HepG2 (cell line): Measurements from ENCODE around the gene DPH1. TPM values are rescaled to one million over a fixed set of nuclear protein-coding genes. Genes with fewer than 3 reads are reported as not detected.

ENCODE experiments used
- ATAC-seq: fragments of 200-7000 bp; cut with Tn5 transposase; 3 replicates; pipeline ENCODE4 v1.9.1; 2020; ENCODE audit warnings: mild to moderate bottlenecking, moderate library complexity
- BruUV-seq: library from RNA; stranded (reverse); fragments of 400-500 nt; replicated peaks from 2 replicates; lab custom pipeline; 2021; lab: Mats Ljungman, UMichigan
- CTCF ChIA-PET: fragments of 300-600 bp; formaldehyde crosslinking; extraction: SDS; loops from one replicate; lab custom pipeline; 2021; ENCODE audit warnings: low total read pairs, inconsistent platforms, low intra/inter-chr PET ratio; lab: Yijun Ruan, JAX
- POLR2A ChIA-PET: fragments of 350-600 bp; sonication (Branson Sonifier 250); formaldehyde crosslinking; loops from one replicate; lab custom pipeline; 2020; ENCODE audit warnings: antibody characterized with exemption, inconsistent platforms; lab: Yijun Ruan, JAX
- DNase-seq: peaks from one replicate; pipeline ENCODE4 v3.0.0-alpha.2; 2015; ENCODE audit warnings: low spot score
- FAIRE-seq: peaks from 3 replicates; lab custom pipeline; 2011; peaks lifted over from hg19 to GRCh38; lab: Jason Lieb, UNC
- H2AFZ ChIP-seq: one replicate; pipeline ENCODE4 v1.6.1; 2011; ENCODE audit warnings: low read length, inconsistent platforms
- H3K27ac ChIP-seq: fragments of 300-600 bp; 3 replicates; pipeline ENCODE4 v1.8.0; 2011; ENCODE audit warnings: mixed run types, mild to moderate bottlenecking, mixed read lengths, low read length, inconsistent platforms; ENCODE audit not compliant: insufficient read depth; ENCODE audit errors: extremely low read length
- H3K27me3 ChIP-seq, 2 experiments: fragments of 200-600 bp in 1 of 2; 2 replicates in 1 of 2; 3 replicates in 1 of 2; pipeline versions ENCODE4 v1.6.0 to v1.8.0; 2011; ENCODE audit warnings: low read length in 2 of 2, mild to moderate bottlenecking in 2 of 2, moderate library complexity in 2 of 2, inconsistent platforms in 1 of 2; ENCODE audit not compliant: insufficient read depth in 2 of 2, control insufficient read depth in 1 of 2
- H3K36me3 ChIP-seq, 2 experiments: fragments of 200-600 bp in 1 of 2; replicated peaks in 1 of 2; 2 replicates in 1 of 2; 3 replicates in 1 of 2; pipeline versions ENCODE4 v1.5.1 to v1.8.0; 2011; ENCODE audit warnings: low read length in 2 of 2, inconsistent platforms in 1 of 2; ENCODE audit not compliant: insufficient read depth in 2 of 2, control insufficient read depth in 1 of 2
- H3K4me1 ChIP-seq: 2 replicates; pipeline ENCODE4 v1.5.1; 2012; ENCODE audit warnings: low read length, inconsistent platforms; ENCODE audit not compliant: insufficient read depth
- H3K4me2 ChIP-seq: 2 replicates; pipeline ENCODE4 v1.6.0; 2011; ENCODE audit warnings: low read depth, low read length, inconsistent platforms
- H3K4me3 ChIP-seq, 3 experiments: fragments of 200-600 bp in 1 of 3; sonication (generic), shearing (Covaris generic) in 1 of 3; replicated peaks in 1 of 3; 2 replicates each; pipeline ENCODE4 v1.5.1; 2011 to 2016; ENCODE audit warnings: low read length in 3 of 3, inconsistent platforms in 2 of 3, low read depth in 2 of 3, mild to moderate bottlenecking in 2 of 3, control low read depth in 1 of 3, mixed read lengths in 1 of 3; ENCODE audit not compliant: insufficient read depth in 1 of 3
- H3K79me2 ChIP-seq: one replicate; pipeline ENCODE4 v1.6.1; 2011; ENCODE audit warnings: low read length, inconsistent platforms; ENCODE audit not compliant: insufficient read depth
- H3K9ac ChIP-seq: 2 replicates; pipeline ENCODE4 v1.6.0; 2011; ENCODE audit warnings: mild to moderate bottlenecking, low read depth, low read length, inconsistent platforms; ENCODE audit not compliant: insufficient read depth
- H3K9me3 ChIP-seq: 2 replicates; pipeline ENCODE4 v1.5.1; 2012; ENCODE audit warnings: mild to moderate bottlenecking, low read length
- H4K20me1 ChIP-seq: 2 replicates; pipeline ENCODE4 v1.6.0; 2011; ENCODE audit warnings: inconsistent platforms, mild to moderate bottlenecking, low read length, moderate library complexity; ENCODE audit not compliant: insufficient read depth
- ATF7 ChIP-seq, 2 experiments: fragments of 450-650 bp in 1 of 2; sonication (generic) in 1 of 2; formaldehyde crosslinking in 1 of 2; IDR thresholded peaks; 2 replicates each; pipeline versions ENCODE4 v1.4.0 to v1.6.1; 2016 to 2020; ENCODE audit warnings: antibody characterized with exemption in 1 of 2, mild to moderate bottlenecking in 1 of 2, missing genetic modification reagents in 1 of 2
- BRF2 ChIP-seq: sonication (generic); formaldehyde crosslinking; IDR thresholded peaks from 2 replicates; pipeline ENCODE4 v1.8.1; 2022; ENCODE audit warnings: mild to moderate bottlenecking, missing genetic modification reagents
- DMAP1 ChIP-seq: IDR thresholded peaks from 2 replicates; pipeline ENCODE4 v1.6.1; 2016
- FIP1L1 ChIP-seq: fragments of 200-400 bp; formaldehyde crosslinking; IDR thresholded peaks from 2 replicates; pipeline ENCODE4 v1.6.1; 2018; ENCODE audit warnings: low read depth, mild to moderate bottlenecking, low read length, moderate library complexity, borderline replicate concordance; ENCODE audit not compliant: insufficient read depth
- FOXP1 ChIP-seq, 2 experiments: fragments of 450-650 bp in 1 of 2; IDR thresholded peaks; 2 replicates each; pipeline ENCODE4 v1.6.1; 2017 to 2018; ENCODE audit warnings: antibody characterized with exemption in 1 of 2
- MLX ChIP-seq: IDR thresholded peaks from 2 replicates; pipeline ENCODE4 v1.6.1; 2016
- MYNN ChIP-seq: sonication (generic); formaldehyde crosslinking; IDR thresholded peaks from 2 replicates; pipeline ENCODE4 v1.4.0; 2020; ENCODE audit warnings: mild to moderate bottlenecking, low read depth, missing genetic modification reagents
- NFE2L1 ChIP-seq: sonication (generic); formaldehyde crosslinking; IDR thresholded peaks from 2 replicates; pipeline ENCODE4 v1.4.0; 2020; ENCODE audit warnings: missing genetic modification reagents, mild to moderate bottlenecking, borderline replicate concordance
- PAF1 ChIP-seq: IDR thresholded peaks from 2 replicates; pipeline ENCODE4 v1.6.1; 2016; ENCODE audit warnings: missing genetic modification reagents, missing compliant biosample characterization
- PATZ1 ChIP-seq: sonication (generic); formaldehyde crosslinking; IDR thresholded peaks from 2 replicates; pipeline ENCODE4 v1.4.0; 2020; ENCODE audit warnings: missing genetic modification reagents
- RFX3 ChIP-seq: IDR thresholded peaks from 2 replicates; pipeline ENCODE4 v1.6.1; 2016; ENCODE audit warnings: missing biosample characterization, missing genetic modification reagents
- SIN3B ChIP-seq: fragments of 150-350 bp; IDR thresholded peaks from 2 replicates; pipeline ENCODE4 v1.6.1; 2014; ENCODE audit warnings: low read length
- SMAD1 ChIP-seq: sonication (generic); formaldehyde crosslinking; IDR thresholded peaks from 2 replicates; pipeline ENCODE4 v1.4.0; 2020; ENCODE audit warnings: missing genetic modification reagents, low read depth, mild to moderate bottlenecking, borderline replicate concordance
- SNAPC5 ChIP-seq: sonication (generic); formaldehyde crosslinking; IDR thresholded peaks from 2 replicates; pipeline ENCODE4 v1.8.1; 2023; ENCODE audit warnings: mild to moderate bottlenecking, missing genetic modification reagents, borderline replicate concordance
- ZGPAT ChIP-seq: IDR thresholded peaks from 2 replicates; pipeline ENCODE4 v1.6.1; 2016; ENCODE audit warnings: mild to moderate bottlenecking
- ZNF235 ChIP-seq: sonication (generic); formaldehyde crosslinking; IDR thresholded peaks from 2 replicates; pipeline ENCODE4 v1.8.1; 2023; ENCODE audit warnings: mild to moderate bottlenecking, missing genetic modification reagents, borderline replicate concordance
- ZNF263 ChIP-seq: sonication (generic); formaldehyde crosslinking; IDR thresholded peaks from 2 replicates; pipeline ENCODE4 v1.4.0; 2020; ENCODE audit warnings: missing genetic modification reagents
- ZNF530 ChIP-seq: sonication (generic); formaldehyde crosslinking; IDR thresholded peaks from 2 replicates; pipeline ENCODE4 v1.5.0; 2020; ENCODE audit warnings: low read depth, mild to moderate bottlenecking, missing genetic modification reagents
- ZNF672 ChIP-seq: sonication (generic); formaldehyde crosslinking; IDR thresholded peaks from 2 replicates; pipeline ENCODE4 v1.8.1; 2022; ENCODE audit warnings: missing genetic modification reagents
- WGBS: methylation state at CpG from one replicate; pipeline ENCODE4 v1.1.6; 2017; ENCODE audit warnings: low lambda C conversion rate; 5-methylcytosine and 5-hydroxymethylcytosine counted together
- in situ Hi-C: cut with HindIII; loops from 2 replicates; pipeline ENCODE4 v1.10.0; 2017; ENCODE audit warnings: low pct_unique_long_range_greater_than_20kb; ENCODE audit not compliant: extremely low pct_ligation_motif_present
- intact Hi-C: fragments of 100-400 bp; cut with micrococcal nuclease; formaldehyde crosslinking; loops from one replicate; pipeline ENCODE4 v1.10.0; 2022; ENCODE audit not compliant: unreplicated experiment
- polyA plus RNA-seq, 8 experiments: library from polyadenylated mRNA; depleted of rRNA in 3 of 8; stranded (reverse) in 7 of 8; unstranded in 1 of 8; fragments of >200 nt; fragmentation: Illumina TruSeq in 4 of 8; extraction: Trizol in 4 of 8; gene quantifications; 2 replicates each; pipeline versions ENCODE4 v1.2.1 to v1.2.3, GENCODE V29; 2011 to 2016; ENCODE audit warnings: low read depth in 4 of 8, missing spikeins in 1 of 8, mixed read lengths in 1 of 8; ENCODE audit not compliant: insufficient read depth in 1 of 8
- total RNA-seq, 5 experiments: library from RNA; depleted of rRNA; stranded (reverse); fragments of >200 nt; fragmentation: Illumina TruSeq; extraction: Trizol; gene quantifications; 2 replicates each; pipeline ENCODE4 v1.2.3, GENCODE V29; 2016; ENCODE audit warnings: low read depth in 1 of 5

Gene DPH1
- total and polyA plus RNA-seq, 2 of the 13 experiments (the other 11 are each of a cell fraction or from before 2014, with no cell fraction given), result 25.3 to 42.8 TPM

GRCh38 chr17:2090804-2091534 lies 61.0 kb downstream of the DPH1 start (continued):
- TF ChIP-seq ATF7 (IDR thresholded peaks at IDR 0.05) (no peak), ATF7 (CRISPR knock-in tag; IDR thresholded peaks at IDR 0.05) (no peak), SIN3B (no peak), FOXP1 (IDR thresholded peaks at IDR 0.05) (no peak), FOXP1 (CRISPR knock-in tag; IDR thresholded peaks at IDR 0.05) (no peak), ZNF672 (CRISPR knock-in tag) (no peak), PAF1 (CRISPR knock-in tag) (no peak), SMAD1 (no peak)

GRCh38 chr17:2092253-2092652 lies 62.3 kb downstream of the DPH1 start:
- Histone ChIP-seq H2AFZ (no peak overlapping the region), H3K4me1 (peaks cover 47% of the 10 kb centered on the region), H3K4me2 (no peak overlapping the region), H3K9ac (no peak overlapping the region), H3K9me3 (no peaks in the 10 kb centered on the region), H3K36me3 (peaks cover 0 to 5% of the 10 kb centered on the region in 2 experiments; a peak in 2 of 5 replicates), H3K4me3 (no peak overlapping the region), H3K27me3 (no peaks in the 10 kb centered on the region), H4K20me1 (no peaks in the 10 kb centered on the region), H3K27ac (no peak overlapping the region), H3K79me2 (no peaks in the 10 kb centered on the region)
- in situ Hi-C loops (no loop called here), intact Hi-C loops (no loop called here)
- CTCF ChIA-PET, result no interaction called here
- no TSS peak for BruUV-seq
- POLR2A ChIA-PET, result no interaction called here
- 98% methylated on average over 2 of the region's 4 CpGs for WGBS
- DNase-seq (no peak), ATAC-seq (no peak), FAIRE-seq (no peak)
- TF ChIP-seq NFE2L1 (CRISPR knock-in tag), result no peak
- TF ChIP-seq PATZ1 (CRISPR knock-in tag), result no peak
- TF ChIP-seq RFX3 (CRISPR knock-in tag), result no peak
- no peak for TF ChIP-seq BRF2 (CRISPR knock-in tag)
- no peak for TF ChIP-seq DMAP1 (CRISPR knock-in tag)
- no peak for TF ChIP-seq MLX (CRISPR knock-in tag)
- TF ChIP-seq ZGPAT (CRISPR knock-in tag), result no peak
- TF ChIP-seq ZNF235, result no peak
- TF ChIP-seq FIP1L1, result no peak
- TF ChIP-seq ZNF263 (CRISPR knock-in tag), result no peak
- no peak for TF ChIP-seq ZNF530 (CRISPR knock-in tag)
- TF ChIP-seq MYNN (CRISPR knock-in tag), result no peak
- no peak for TF ChIP-seq SNAPC5
